Muscle layer of colon (tissue), 2 donors: Measurements from ENCODE around the gene P2RY8.
"Not testable (repeated sequence)": the region's sequence is repeated elsewhere in the genome, so short reads cannot be mapped to it uniquely, and the experiment has no call there.

Experiments used
- H3K27ac ChIP-seq: one replicate; pipeline ENCODE4 v1.7.0; 2013; ENCODE audit warnings: low read depth, mild to moderate bottlenecking, low read length, moderate library complexity
- H3K27me3 ChIP-seq, 2 donors: one replicate each; pipeline ENCODE4 v1.7.0; 2013; ENCODE audit warnings: low read length in 2 of 2, mild to moderate bottlenecking in 2 of 2; ENCODE audit not compliant: insufficient read depth in 2 of 2, control insufficient read depth in 1 of 2
- H3K36me3 ChIP-seq: one replicate; pipeline ENCODE4 v1.7.0; 2013; ENCODE audit warnings: mild to moderate bottlenecking, low read length; ENCODE audit not compliant: insufficient read depth
- H3K4me1 ChIP-seq: one replicate; pipeline ENCODE4 v1.7.0; 2013; ENCODE audit warnings: mild to moderate bottlenecking, low read length; ENCODE audit not compliant: insufficient read depth
- H3K4me3 ChIP-seq, 2 donors: one replicate each; pipeline ENCODE4 v1.7.0; 2013; ENCODE audit warnings: low read length in 2 of 2, low read depth in 1 of 2, mild to moderate bottlenecking in 1 of 2, moderate library complexity in 1 of 2
- H3K9ac ChIP-seq: one replicate; pipeline ENCODE4 v1.7.0; 2013; ENCODE audit warnings: low read length
- H3K9me3 ChIP-seq: one replicate; pipeline ENCODE4 v1.7.0; 2013; ENCODE audit warnings: mild to moderate bottlenecking, low read length
- donor health status: abdominal sarcoma.
- donor health status: Adenocarcinoma of cecum.

Gene P2RY8

GRCh38 chrX:1490723-1491122, 46.3 kb downstream of the P2RY8 start:
- H3K9ac ChIP-seq, H3K4me1 ChIP-seq, H3K4me3 ChIP-seq, H3K27ac ChIP-seq, H3K9me3 ChIP-seq, H3K36me3 ChIP-seq: not testable (repeated sequence)
- peaks cover 0 to 13% of the 10 kb centered on the region in 2 donors for H3K27me3 ChIP-seq

DNA sequence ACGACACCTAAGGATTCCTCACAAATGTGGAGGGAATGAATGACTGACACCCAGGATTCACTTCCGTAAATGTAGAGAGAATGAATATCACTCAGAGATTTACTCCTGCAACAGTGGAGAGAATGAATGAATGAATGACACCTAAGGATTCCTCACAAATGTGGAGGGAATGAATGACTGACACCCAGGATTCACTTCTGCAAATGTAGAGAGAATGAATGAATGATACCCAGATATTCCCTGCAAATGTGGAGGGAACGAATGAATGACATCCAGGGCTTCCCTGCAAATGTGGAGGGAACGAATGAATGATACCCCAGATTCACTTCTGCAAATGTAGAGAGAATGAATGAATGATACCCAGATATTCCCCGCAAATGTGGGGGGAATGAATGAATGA, 47.6 kb downstream of the P2RY8 start:
- not testable (repeated sequence) for H3K36me3 ChIP-seq, H3K9me3 ChIP-seq, H3K27ac ChIP-seq, H3K9ac ChIP-seq, H3K4me1 ChIP-seq, H3K4me3 ChIP-seq
- H3K27me3 ChIP-seq: peaks cover 0 to 13% of the 10 kb centered on the region in 2 donors

DNA sequence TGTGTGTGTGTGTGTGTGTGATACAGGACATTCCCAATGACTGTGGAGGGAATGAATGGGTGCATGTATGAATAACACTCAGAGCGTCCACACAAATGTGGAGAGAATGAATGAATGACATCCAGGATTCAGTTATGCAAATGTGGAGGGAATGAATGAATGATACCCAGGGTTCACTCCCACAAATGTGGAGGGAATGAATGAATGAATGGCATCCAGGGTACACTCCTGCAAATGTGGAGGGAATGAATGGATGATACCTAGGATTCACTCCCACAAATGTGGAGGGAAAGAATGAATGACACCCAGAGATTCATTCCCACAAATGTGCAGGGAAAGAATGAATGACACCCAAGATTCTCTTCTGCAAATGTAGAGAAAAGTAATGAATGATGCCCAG, 48.2 kb downstream of the P2RY8 start:
- Histone ChIP-seq H3K27me3 (peaks cover 0 to 13% of the 10 kb centered on the region in 2 donors), H3K36me3 (no peaks in the 10 kb centered on the region), H3K9ac (no peak overlapping the region), H3K4me3 (no peak overlapping the region), H3K27ac (no peak overlapping the region), H3K9me3 (no peaks in the 10 kb centered on the region), H3K4me1 (no peaks in the 10 kb centered on the region)

DNA sequence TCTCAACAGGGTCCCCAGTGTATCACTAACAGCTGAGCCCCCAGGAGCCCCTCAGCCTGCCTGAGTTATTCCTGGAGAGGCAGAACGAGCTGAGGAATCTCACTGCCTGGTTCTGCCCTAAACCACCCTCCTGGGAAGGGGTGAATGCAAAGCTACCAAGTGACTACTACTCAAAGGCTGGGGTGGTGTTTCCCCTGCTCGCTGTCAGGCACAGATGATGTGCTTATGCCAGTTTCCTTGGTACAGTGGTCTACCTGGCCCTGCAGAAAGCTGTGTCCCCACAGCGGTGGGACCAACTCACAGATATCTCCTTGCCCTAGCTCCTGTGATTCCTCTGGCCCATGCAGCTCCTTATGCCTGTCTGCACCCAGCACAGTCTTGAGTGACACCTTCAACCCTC, 48.8 kb downstream of the P2RY8 start:
- H3K27me3 ChIP-seq: peaks cover 0 to 13% of the 10 kb centered on the region in 2 donors
- H3K4me1 ChIP-seq: no peaks in the 10 kb centered on the region
- H3K36me3 ChIP-seq: no peaks in the 10 kb centered on the region
- H3K9ac ChIP-seq: no peak overlapping the region
- no peak overlapping the region for H3K27ac ChIP-seq
- no peaks in the 10 kb centered on the region for H3K9me3 ChIP-seq
- no peak overlapping the region for H3K4me3 ChIP-seq

- no peak overlapping the region for H3K27ac ChIP-seq
- H3K9ac ChIP-seq: no peak overlapping the region
- H3K4me3 ChIP-seq: no peak overlapping the region
Observed at GRCh38 chrX:1487401-1487800, 49.6 kb downstream of the P2RY8 start.

DNA sequence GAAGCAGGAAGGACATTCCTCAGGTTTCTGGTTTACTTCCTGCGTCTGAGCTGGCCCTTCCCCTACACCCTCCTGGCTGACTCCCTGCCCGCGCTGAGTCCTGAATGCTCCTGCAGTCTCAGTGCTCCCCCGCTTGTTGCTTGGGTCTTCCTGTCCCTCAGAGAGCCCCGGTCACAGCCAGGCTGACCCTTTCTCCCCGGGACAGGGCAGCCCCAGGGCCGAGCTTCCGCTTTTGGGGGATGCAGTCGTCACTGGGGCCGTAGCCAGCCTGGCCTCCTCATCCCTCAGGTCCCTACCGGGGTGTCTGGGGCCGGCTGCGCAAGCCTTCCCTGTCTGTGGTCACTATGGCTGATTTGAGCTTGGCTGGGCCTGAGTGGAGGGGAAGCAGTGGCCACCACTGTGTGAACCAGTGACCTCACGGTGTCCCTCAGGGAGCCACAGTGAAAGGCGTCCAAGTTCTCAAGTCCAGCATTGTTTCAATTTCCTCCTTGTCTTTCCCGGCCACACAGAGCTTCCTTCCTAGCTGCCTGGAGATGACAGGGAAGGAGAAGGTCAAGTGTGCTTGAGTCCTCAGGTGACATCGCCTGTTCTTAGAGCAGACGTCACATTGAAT, 50.1 kb downstream of the P2RY8 start:
- no peaks in the 10 kb centered on the region for H3K9me3 ChIP-seq
- no peak overlapping the region for H3K9ac ChIP-seq
- H3K4me3 ChIP-seq: no peak overlapping the region
- peaks cover 0 to 13% of the 10 kb centered on the region in 2 donors for H3K27me3 ChIP-seq
- no peaks in the 10 kb centered on the region for H3K4me1 ChIP-seq
- no peak overlapping the region for H3K27ac ChIP-seq
- H3K36me3 ChIP-seq: no peaks in the 10 kb centered on the region

More at GRCh38 chrX:1487401-1487800, 49.6 kb downstream of the P2RY8 start:
- H3K4me1 ChIP-seq: no peaks in the 10 kb centered on the region
- peaks cover 0 to 13% of the 10 kb centered on the region in 2 donors for H3K27me3 ChIP-seq
- no peaks in the 10 kb centered on the region for H3K36me3 ChIP-seq
- no peaks in the 10 kb centered on the region for H3K9me3 ChIP-seq

DNA sequence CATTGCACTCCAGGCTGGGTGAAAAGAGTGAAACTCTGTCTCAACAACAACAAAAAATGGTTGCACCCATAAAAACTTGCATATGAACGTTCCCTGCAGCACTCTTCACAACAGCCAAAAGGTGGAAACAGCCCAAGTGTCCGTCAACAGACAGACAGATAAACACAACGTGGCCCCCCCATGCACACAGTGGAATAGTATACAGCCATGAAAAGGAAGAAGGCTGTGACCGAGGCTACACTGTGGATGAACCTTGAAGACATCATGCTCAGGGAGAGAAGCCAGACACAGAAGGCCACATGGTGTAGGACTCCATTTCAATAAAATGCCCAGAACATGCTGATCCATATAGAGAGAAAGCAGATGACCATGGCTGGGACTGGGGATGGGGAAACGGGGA, 50.8 kb downstream of the P2RY8 start:
- Histone ChIP-seq H3K27ac (no peak overlapping the region), H3K9ac (no peak overlapping the region), H3K36me3 (no peaks in the 10 kb centered on the region), H3K4me3 (no peak overlapping the region), H3K4me1 (no peaks in the 10 kb centered on the region), H3K27me3 (peaks cover 0 to 13% of the 10 kb centered on the region in 2 donors), H3K9me3 (no peaks in the 10 kb centered on the region)

DNA sequence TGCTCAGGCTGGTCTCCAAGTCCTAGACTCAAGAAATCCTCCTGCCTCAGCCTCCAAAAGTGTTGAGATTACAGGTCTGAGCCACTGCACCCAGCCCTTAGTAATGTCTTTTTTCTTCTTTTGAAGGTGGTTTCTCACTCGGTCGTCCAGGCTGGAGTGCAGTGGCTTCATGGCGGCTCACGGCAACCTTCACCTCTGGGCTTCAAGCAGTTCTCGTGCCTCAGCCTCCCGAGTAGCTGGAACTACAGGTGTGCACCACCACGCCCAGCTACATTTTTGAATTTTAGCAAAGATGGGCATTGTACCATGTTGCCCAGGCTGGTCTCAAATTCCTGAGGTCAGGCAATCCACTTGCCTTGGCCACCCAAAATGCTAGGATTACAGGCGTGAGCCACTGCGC, 52.0 kb downstream of the P2RY8 start:
- H3K27me3 ChIP-seq: peaks cover 0 to 13% of the 10 kb centered on the region in 2 donors

GRCh38 chrX:1484638-1485019, 52.4 kb downstream of the P2RY8 start:
- H3K9ac ChIP-seq: no peak overlapping the region
- H3K4me3 ChIP-seq: no peak overlapping the region
- H3K27ac ChIP-seq: no peak overlapping the region
- H3K27me3 ChIP-seq: peaks cover 0 to 13% of the 10 kb centered on the region in 2 donors
- H3K36me3 ChIP-seq: no peaks in the 10 kb centered on the region
- no peaks in the 10 kb centered on the region for H3K4me1 ChIP-seq
- peaks cover 3% of the 10 kb centered on the region for H3K9me3 ChIP-seq

More for the DNA sequence above, 52.0 kb downstream of the P2RY8 start:
- H3K36me3 ChIP-seq: no peaks in the 10 kb centered on the region
- no peaks in the 10 kb centered on the region for H3K4me1 ChIP-seq
- no peak overlapping the region for H3K9ac ChIP-seq
- no peak overlapping the region for H3K4me3 ChIP-seq
- H3K27ac ChIP-seq: no peak overlapping the region
- peaks cover 2% of the 10 kb centered on the region for H3K9me3 ChIP-seq

DNA sequence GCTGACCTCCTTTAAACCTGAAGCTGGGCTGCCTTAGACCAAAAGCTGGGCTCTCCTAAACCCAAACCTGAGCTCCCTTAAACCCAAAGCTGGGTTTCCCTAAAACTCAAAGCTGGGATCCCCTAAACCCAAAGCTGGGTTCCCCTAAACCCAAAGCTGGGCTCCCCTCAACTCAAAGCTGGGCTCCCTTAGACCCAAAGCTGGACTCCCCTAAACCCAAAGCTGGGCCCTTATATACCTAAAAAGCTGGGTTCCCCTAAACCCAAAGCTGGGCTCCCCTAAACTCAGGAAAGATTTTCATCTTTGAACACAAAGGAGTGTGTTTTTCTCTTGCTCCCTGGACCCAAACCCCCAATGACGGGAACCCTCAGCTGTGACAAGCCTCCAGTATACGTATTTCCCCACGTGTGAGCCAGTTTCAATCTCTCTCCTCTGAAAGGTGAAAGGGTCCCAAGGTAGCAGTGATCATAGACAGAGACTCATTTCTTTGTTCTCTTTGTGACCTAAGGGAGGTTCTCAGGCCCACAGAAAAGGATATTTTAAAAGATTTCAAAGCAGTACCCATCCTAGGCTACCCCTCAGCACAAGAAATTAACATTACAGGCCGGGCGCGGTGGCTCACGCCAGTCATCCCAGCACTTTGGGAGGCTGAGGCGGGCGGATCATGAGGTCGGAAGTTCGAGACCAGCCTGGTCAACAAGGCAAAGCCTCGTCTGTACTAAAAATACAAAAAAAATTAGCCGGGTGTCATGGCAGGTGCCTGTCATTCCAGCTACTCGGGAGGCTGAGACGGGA, 52.9 kb downstream of the P2RY8 start:
- H3K27ac ChIP-seq: no peak overlapping the region
- no peak overlapping the region for H3K9ac ChIP-seq
- H3K4me1 ChIP-seq: no peaks in the 10 kb centered on the region
- H3K4me3 ChIP-seq: no peak overlapping the region
- peaks cover 0 to 13% of the 10 kb centered on the region in 2 donors for H3K27me3 ChIP-seq
- peaks cover 3% of the 10 kb centered on the region for H3K9me3 ChIP-seq
- H3K36me3 ChIP-seq: no peaks in the 10 kb centered on the region

GRCh38 chrX:1482530-1482928, 54.5 kb downstream of the P2RY8 start:
- H3K4me1 ChIP-seq, H3K4me3 ChIP-seq, H3K9me3 ChIP-seq, H3K36me3 ChIP-seq, H3K27ac ChIP-seq, H3K9ac ChIP-seq: not testable (repeated sequence)
- peaks cover 0 to 13% of the 10 kb centered on the region in 2 donors for H3K27me3 ChIP-seq
